Naive thymus-derived CD4-positive, alpha-beta T cell (primary cell): ENCODE data around the gene STAU1. TPM values are rescaled to one million over a fixed set of nuclear protein-coding genes. Genes with fewer than 3 reads are reported as not detected.

Experiments used
- ATAC-seq: fragments of 150-1000 bp; cut with Tn5 transposase; 2 replicates; pipeline ENCODE4 v1.10.0; 2021; ENCODE audit warnings: mild to moderate bottlenecking, moderate library complexity
- CTCF ChIA-PET: fragments of 350-600 bp; sonication (Branson Sonifier 250); formaldehyde crosslinking; loops from one replicate; lab custom pipeline; 2021; ENCODE audit warnings: antibody characterized with exemption; lab: Charles Lee
- POLR2A ChIA-PET: fragments of 350-600 bp; sonication (Branson Sonifier 250); formaldehyde crosslinking; loops from one replicate; lab custom pipeline; 2021; ENCODE audit warnings: antibody characterized with exemption, inconsistent platforms; lab: Charles Lee
- DNase-seq, 9 donors: peaks; one replicate each; pipeline versions ENCODE4 v3.0.0 to v3.0.0-alpha.2; 2020 to 2022; ENCODE audit warnings: mixed read lengths in 1 of 9
- H3K27ac ChIP-seq: one replicate; pipeline ENCODE4 v1.7.0; 2013; ENCODE audit warnings: mild to moderate bottlenecking, low read depth, low read length, moderate library complexity
- H3K27me3 ChIP-seq, 2 donors: one replicate each; pipeline ENCODE4 v1.7.0; 2013; ENCODE audit warnings: low read length in 2 of 2, mild to moderate bottlenecking in 2 of 2, moderate library complexity in 2 of 2; ENCODE audit not compliant: control insufficient read depth in 2 of 2, insufficient read depth in 2 of 2
- H3K36me3 ChIP-seq, 3 experiments: 1 replicate in 2 of 3; 2 replicates in 1 of 3; pipeline ENCODE4 v1.7.0; 2013; ENCODE audit warnings: low read length in 3 of 3, mild to moderate bottlenecking in 3 of 3, moderate library complexity in 1 of 3; ENCODE audit not compliant: insufficient read depth in 3 of 3, control insufficient read depth in 2 of 3
- H3K4me1 ChIP-seq, 2 donors: one replicate each; pipeline ENCODE4 v1.7.0; 2013; ENCODE audit warnings: low read length in 2 of 2, mild to moderate bottlenecking in 2 of 2, moderate library complexity in 1 of 2; ENCODE audit not compliant: control insufficient read depth in 2 of 2, insufficient read depth in 2 of 2
- H3K4me3 ChIP-seq: 2 replicates; pipeline ENCODE4 v1.7.0; 2013; ENCODE audit warnings: mild to moderate bottlenecking, low read length
- H3K9me3 ChIP-seq, 3 experiments: 1 replicate in 2 of 3; 2 replicates in 1 of 3; pipeline ENCODE4 v1.7.0; 2013; ENCODE audit warnings: low read length in 3 of 3; ENCODE audit not compliant: control insufficient read depth in 2 of 3
- H3K27ac Mint-ChIP-seq, 9 donors: one replicate each; pipeline ENCODE4 v1.8.0; 2020 to 2022; ENCODE audit warnings: mixed read lengths in 9 of 9, mild to moderate bottlenecking in 8 of 9, moderate library complexity in 5 of 9, inconsistent platforms in 2 of 9
- H3K27me3 Mint-ChIP-seq, 5 donors: one replicate each; pipeline ENCODE4 v1.8.0; 2021 to 2022; ENCODE audit warnings: mixed read lengths in 5 of 5, mild to moderate bottlenecking in 1 of 5
- H3K36me3 Mint-ChIP-seq, 5 donors: one replicate each; pipeline ENCODE4 v1.8.0; 2020 to 2022; ENCODE audit warnings: mixed read lengths in 5 of 5, mild to moderate bottlenecking in 3 of 5, inconsistent platforms in 1 of 5
- H3K4me1 Mint-ChIP-seq, 7 donors: one replicate each; pipeline ENCODE4 v1.8.0; 2020 to 2022; ENCODE audit warnings: mixed read lengths in 7 of 7, mild to moderate bottlenecking in 3 of 7, inconsistent platforms in 1 of 7
- H3K4me3 Mint-ChIP-seq, 10 donors: one replicate each; pipeline ENCODE4 v1.8.0; 2020 to 2022; ENCODE audit warnings: mild to moderate bottlenecking in 10 of 10, mixed read lengths in 10 of 10, moderate library complexity in 6 of 10, inconsistent platforms in 2 of 10
- H3K9me3 Mint-ChIP-seq, 11 donors: one replicate each; pipeline ENCODE4 v1.8.0; 2020 to 2022; ENCODE audit warnings: mixed read lengths in 11 of 11, mild to moderate bottlenecking in 4 of 11, inconsistent platforms in 1 of 11, moderate library complexity in 1 of 11
- intact Hi-C, 2 donors: fragments of 100-400 bp; cut with micrococcal nuclease; formaldehyde crosslinking; loops; one replicate each; pipeline ENCODE4 v1.15.1; 2023
- polyA plus RNA-seq, 2 donors: library from polyadenylated mRNA; unstranded; fragments of 300-500 nt; fragmentation: Illumina TruSeq; gene quantifications; one replicate each; pipeline ENCODE4 v1.2.3, GENCODE V29; 2021
- total RNA-seq, 6 experiments: library from RNA in 5 of 6; stranded (reverse) in 5 of 6; gene quantifications; 1 replicate in 5 of 6; 2 replicates in 1 of 6; pipeline ENCODE4 v1.2.3 and lab custom pipeline; 2021 to 2026

The STAU1 gene
- total and polyA plus RNA-seq, 7 experiments from 2014 or later, result 35.8 to 56.3 (median 45.8) TPM

DNA sequence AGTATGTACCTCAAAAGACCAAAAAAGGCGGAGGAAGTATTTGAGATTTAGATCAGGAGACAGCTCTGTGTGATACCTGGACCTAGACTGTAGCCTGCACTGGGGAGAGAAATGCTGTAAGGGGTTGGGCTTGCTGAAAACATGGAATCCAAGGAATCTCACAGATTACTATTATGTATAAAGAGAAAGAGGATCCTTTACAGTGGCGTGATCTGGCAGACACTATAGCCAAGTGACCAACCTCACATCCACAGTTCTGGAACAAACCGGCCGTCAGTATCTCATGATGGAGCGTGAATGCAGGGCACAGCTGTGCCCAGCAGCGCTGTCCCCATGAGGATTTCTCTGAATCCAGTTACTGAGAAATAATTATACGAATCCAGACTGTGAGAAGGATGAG lies 43.3 kb upstream of the STAU1 start:
- H3K4me3 Mint-ChIP-seq, result no peak overlapping the region
- H3K4me1 Mint-ChIP-seq, result peaks cover 0 to 9% (median 0%) of the 10 kb centered on the region in 7 donors
- DNase-seq (no peak), ATAC-seq (no peak)
- H3K27me3 Mint-ChIP-seq, result no peaks in the 10 kb centered on the region
- POLR2A ChIA-PET, result no interaction called here
- H3K36me3 ChIP-seq, result peaks cover 29 to 92% (median 31%) of the 10 kb centered on the region in 3 experiments
- no peaks in the 10 kb centered on the region for H3K27me3 ChIP-seq
- H3K9me3 Mint-ChIP-seq, result no peaks in the 10 kb centered on the region
- no peak overlapping the region for H3K27ac ChIP-seq
- no peak overlapping the region for H3K4me3 ChIP-seq
- intact Hi-C loops, result no loop called here
- peak overlapping the region in 2 of 9 donors; percentile 2 to 66 for H3K27ac Mint-ChIP-seq
- no peaks in the 10 kb centered on the region for H3K9me3 ChIP-seq
- H3K4me1 ChIP-seq, result no peaks in the 10 kb centered on the region
- CTCF ChIA-PET, result no interaction called here
- peaks cover 15 to 60% (median 26%) of the 10 kb centered on the region in 5 donors for H3K36me3 Mint-ChIP-seq

GRCh38 chr20:49230561-49231133 lies 42.5 kb upstream of the STAU1 start:
- H3K27ac ChIP-seq, result no peak overlapping the region
- ChIA-PET POLR2A (no interaction called here), CTCF (no interaction called here)
- no peak overlapping the region for H3K4me3 ChIP-seq
- intact Hi-C loops, result no loop called here
- Mint-ChIP-seq H3K27me3 (no peaks in the 10 kb centered on the region), H3K4me1 (peaks cover 0 to 10% (median 5%) of the 10 kb centered on the region in 7 donors), H3K4me3 (no peak overlapping the region), H3K9me3 (no peaks in the 10 kb centered on the region), H3K36me3 (peaks cover 21 to 62% (median 33%) of the 10 kb centered on the region in 5 donors), H3K27ac (peak overlapping the region in 4 of 9 donors; percentile 2 to 66 (median 43))
- no peak for DNase-seq
- H3K9me3 ChIP-seq, result no peaks in the 10 kb centered on the region
- ATAC-seq, result peak; percentile 70
- H3K4me1 ChIP-seq, result no peaks in the 10 kb centered on the region
- H3K36me3 ChIP-seq, result peaks cover 29 to 93% (median 34%) of the 10 kb centered on the region in 3 experiments
- H3K27me3 ChIP-seq, result no peaks in the 10 kb centered on the region

- ChIA-PET CTCF (interaction anchor here (0.7 kb wide), 1 partner anchor 97 kb away, joined by 3 read pairs; no protein-coding TSS in a partner anchor), POLR2A (no interaction called here)
- no peak for ATAC-seq
- Mint-ChIP-seq H3K27me3 (no peaks in the 10 kb centered on the region), H3K9me3 (no peaks in the 10 kb centered on the region), H3K4me3 (no peak overlapping the region), H3K4me1 (peaks cover 0 to 10% (median 5%) of the 10 kb centered on the region in 7 donors), H3K36me3 (peaks cover 20 to 64% (median 33%) of the 10 kb centered on the region in 5 donors), H3K27ac (no peak overlapping the region)
- Histone ChIP-seq H3K27me3 (no peaks in the 10 kb centered on the region), H3K27ac (no peak overlapping the region), H3K36me3 (peaks cover 28 to 93% (median 35%) of the 10 kb centered on the region in 3 experiments), H3K9me3 (no peaks in the 10 kb centered on the region), H3K4me1 (no peaks in the 10 kb centered on the region), H3K4me3 (no peak overlapping the region)
- intact Hi-C loops, result no loop called here
- no peak for DNase-seq
These were observed 41.9 kb upstream of the STAU1 start for GRCh38 chr20:49230021-49230420.

GRCh38 chr20:49229381-49229780 lies 41.2 kb upstream of the STAU1 start:
- Mint-ChIP-seq H3K27ac (no peak overlapping the region), H3K9me3 (no peaks in the 10 kb centered on the region), H3K36me3 (peaks cover 14 to 65% (median 34%) of the 10 kb centered on the region in 5 donors), H3K4me3 (no peak overlapping the region), H3K27me3 (no peaks in the 10 kb centered on the region), H3K4me1 (peaks cover 0 to 10% (median 5%) of the 10 kb centered on the region in 7 donors)
- H3K4me1 ChIP-seq, result no peaks in the 10 kb centered on the region
- H3K36me3 ChIP-seq, result peaks cover 31 to 93% (median 35%) of the 10 kb centered on the region in 3 experiments
- DNase-seq (no peak), ATAC-seq (no peak)
- no peak overlapping the region for H3K27ac ChIP-seq
- POLR2A ChIA-PET, result interaction anchor here (0.8 kb wide), 1 partner anchor 183 kb away, joined by 5 read pairs; no protein-coding TSS in a partner anchor
- CTCF ChIA-PET, result interaction anchor here (0.7 kb wide), 1 partner anchor 97 kb away, joined by 3 read pairs; no protein-coding TSS in a partner anchor
- H3K9me3 ChIP-seq, result no peaks in the 10 kb centered on the region
- no peaks in the 10 kb centered on the region for H3K27me3 ChIP-seq
- no peak overlapping the region for H3K4me3 ChIP-seq
- intact Hi-C loops, result loop anchor here in 1 of 2 donors (10.0 kb wide), 1 partner anchor 1145 kb away; no protein-coding TSS in a partner anchor

DNA sequence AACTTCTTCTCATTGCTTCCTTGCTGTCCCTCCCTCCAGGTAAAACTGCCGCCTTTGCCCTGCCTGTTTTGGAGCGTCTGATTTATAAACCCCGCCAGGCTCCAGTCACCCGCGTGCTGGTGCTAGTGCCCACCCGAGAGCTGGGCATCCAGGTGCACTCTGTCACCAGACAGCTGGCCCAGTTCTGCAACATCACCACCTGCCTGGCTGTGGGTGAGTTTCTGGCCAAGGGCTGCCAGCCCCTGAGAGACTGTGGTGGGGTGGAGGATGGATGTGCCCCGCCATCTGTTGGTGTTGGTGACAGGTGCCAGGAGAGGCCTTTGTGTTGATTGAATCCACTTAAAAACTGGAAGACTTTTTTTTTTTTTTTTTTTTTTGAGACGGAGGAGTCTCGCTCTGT lies 40.5 kb upstream of the STAU1 start:
- H3K9me3 Mint-ChIP-seq, result no peaks in the 10 kb centered on the region
- peaks cover 0 to 10% (median 5%) of the 10 kb centered on the region in 7 donors for H3K4me1 Mint-ChIP-seq
- no peak overlapping the region for H3K4me3 ChIP-seq
- H3K27me3 Mint-ChIP-seq, result no peaks in the 10 kb centered on the region
- ChIA-PET CTCF (no interaction called here), POLR2A (no interaction called here)
- intact Hi-C loops, result loop anchor here in 1 of 2 donors (10.0 kb wide), 1 partner anchor 1146 kb away; no protein-coding TSS in a partner anchor
- H3K36me3 ChIP-seq, result peaks cover 31 to 93% (median 39%) of the 10 kb centered on the region in 3 experiments
- H3K27ac Mint-ChIP-seq, result no peak overlapping the region
- no peak overlapping the region for H3K4me3 Mint-ChIP-seq
- ATAC-seq, result no peak
- no peak for DNase-seq
- no peaks in the 10 kb centered on the region for H3K4me1 ChIP-seq
- peaks cover 14 to 61% (median 34%) of the 10 kb centered on the region in 5 donors for H3K36me3 Mint-ChIP-seq
- no peaks in the 10 kb centered on the region for H3K9me3 ChIP-seq
- H3K27me3 ChIP-seq, result no peaks in the 10 kb centered on the region
- no peak overlapping the region for H3K27ac ChIP-seq

GRCh38 chr20:49225896-49226295 lies 37.8 kb upstream of the STAU1 start:
- no peak for DNase-seq
- no peaks in the 10 kb centered on the region for H3K27me3 ChIP-seq
- Mint-ChIP-seq H3K4me1 (peaks cover 3 to 17% (median 10%) of the 10 kb centered on the region in 7 donors), H3K27ac (peak overlapping the region in 5 of 9 donors; percentile 23 to 85 (median 55)), H3K27me3 (no peaks in the 10 kb centered on the region), H3K9me3 (no peaks in the 10 kb centered on the region), H3K36me3 (peaks cover 9 to 64% (median 24%) of the 10 kb centered on the region in 5 donors), H3K4me3 (peak overlapping the region in 1 of 10 donors; percentile 51)
- CTCF ChIA-PET, result no interaction called here
- H3K4me1 ChIP-seq, result peaks cover 0 to under 1% of the 10 kb centered on the region in 2 donors
- no peak for ATAC-seq
- H3K4me3 ChIP-seq, result no peak overlapping the region
- no peak overlapping the region for H3K27ac ChIP-seq
- POLR2A ChIA-PET, result no interaction called here
- peaks cover 33 to 89% (median 36%) of the 10 kb centered on the region in 3 experiments for H3K36me3 ChIP-seq
- intact Hi-C loops, result loop anchor here in 1 of 2 donors (10.0 kb wide), 1 partner anchor 1149 kb away; no protein-coding TSS in a partner anchor
- H3K9me3 ChIP-seq, result no peaks in the 10 kb centered on the region
